Endothelial cell of umbilical vein (primary cell): ENCODE results near the gene EPYC. TPM values are rescaled to one million over a fixed set of nuclear protein-coding genes. Genes with fewer than 3 reads are reported as not detected.

ENCODE experiments used
- BruUV-seq: library from RNA; stranded (reverse); fragments of 400-500 nt; replicated peaks from 2 replicates; lab custom pipeline; 2021; lab: Mats Ljungman, UMichigan
- CTCF ChIA-PET: fragments of 300-600, 350-600 bp; sonication (Branson Sonifier 250); formaldehyde crosslinking; loops from one replicate; lab custom pipeline; 2021; ENCODE audit warnings: antibody characterized with exemption, inconsistent platforms; lab: Charles Lee
- POLR2A ChIA-PET: fragments of 300-600, 350-600 bp; sonication (Branson Sonifier 250); formaldehyde crosslinking; loops from one replicate; lab custom pipeline; 2021; ENCODE audit warnings: antibody characterized with exemption, inconsistent platforms; lab: Charles Lee
- DNase-seq: peaks from one replicate; pipeline ENCODE4 v3.0.0-alpha.2; 2011; ENCODE audit warnings: low read depth, low spot score
- FAIRE-seq: peaks from 2 replicates; lab custom pipeline; 2011; peaks lifted over from hg19 to GRCh38; lab: Jason Lieb, UNC
- H2AFZ ChIP-seq: 2 replicates; pipeline ENCODE4 v1.6.0; 2012; ENCODE audit warnings: low read depth, low read length, control low read depth, inconsistent platforms
- H3K27ac ChIP-seq: 2 replicates; pipeline ENCODE4 v1.5.1; 2011; ENCODE audit warnings: low read depth, mild to moderate bottlenecking, control low read depth, low read length, moderate library complexity; ENCODE audit not compliant: insufficient read depth
- H3K27me3 ChIP-seq, 2 experiments: 2 replicates each; pipeline versions ENCODE4 v1.6.0 to v1.6.1; 2011; ENCODE audit warnings: low read length in 2 of 2, mixed read lengths in 1 of 2; ENCODE audit not compliant: control insufficient read depth in 2 of 2, insufficient read depth in 2 of 2
- H3K36me3 ChIP-seq, 2 experiments: 2 replicates in 1 of 2; 3 replicates in 1 of 2; pipeline ENCODE4 v1.5.1; 2011; ENCODE audit warnings: low read length in 2 of 2, mild to moderate bottlenecking in 1 of 2, moderate library complexity in 1 of 2; ENCODE audit not compliant: control insufficient read depth in 2 of 2, insufficient read depth in 2 of 2; ENCODE audit errors: extremely low read depth in 1 of 2
- H3K4me1 ChIP-seq: 3 replicates; pipeline ENCODE4 v1.5.1; 2011; ENCODE audit warnings: mild to moderate bottlenecking, low read length; ENCODE audit not compliant: control insufficient read depth, insufficient read depth; ENCODE audit errors: extremely low read depth
- H3K4me2 ChIP-seq: 2 replicates; pipeline ENCODE4 v1.6.1; 2011; ENCODE audit warnings: low read length, control low read depth, mixed read lengths; ENCODE audit not compliant: insufficient read depth
- H3K4me3 ChIP-seq, 3 experiments: fragments of 200-600 bp in 1 of 3; sonication (generic), shearing (Covaris generic) in 1 of 3; replicated peaks in 1 of 3; 2 replicates each; pipeline ENCODE4 v1.5.1; 2011 to 2016; ENCODE audit warnings: control low read depth in 3 of 3, low read length in 3 of 3, mild to moderate bottlenecking in 2 of 3, inconsistent platforms in 1 of 3, low read depth in 1 of 3, moderate library complexity in 1 of 3; ENCODE audit not compliant: insufficient read depth in 1 of 3
- H3K79me2 ChIP-seq: 2 replicates; pipeline ENCODE4 v1.6.0; 2012; ENCODE audit warnings: low read length, inconsistent platforms; ENCODE audit not compliant: control insufficient read depth, insufficient read depth
- H3K9ac ChIP-seq: replicated peaks from 2 replicates; pipeline ENCODE3; 2011; ENCODE audit warnings: low read length, control low read depth; ENCODE audit not compliant: insufficient read depth; ENCODE audit errors: extremely low read depth
- H3K9me1 ChIP-seq: replicated peaks from 3 replicates; pipeline ENCODE4 v1.6.0; 2011; ENCODE audit warnings: mild to moderate bottlenecking, low read length; ENCODE audit not compliant: control insufficient read depth, insufficient read depth; ENCODE audit errors: extremely low read depth
- H3K9me3 ChIP-seq: replicated peaks from 2 replicates; pipeline ENCODE4 v1.5.1; 2012; ENCODE audit warnings: low read length, inconsistent platforms; ENCODE audit not compliant: control insufficient read depth, insufficient read depth
- H4K20me1 ChIP-seq: replicated peaks from 2 replicates; pipeline ENCODE3; 2011; ENCODE audit warnings: mild to moderate bottlenecking, low read length; ENCODE audit not compliant: control insufficient read depth, insufficient read depth; ENCODE audit errors: extremely low read depth
- CTCF ChIP-seq, 2 donors: IDR thresholded peaks; 1 replicate in 1 of 2; 2 replicates in 1 of 2; pipeline ENCODE4 v1.5.1; 2011; ENCODE audit warnings: low read length in 2 of 2, mild to moderate bottlenecking in 2 of 2, moderate library complexity in 2 of 2, control low read depth in 1 of 2, inconsistent platforms in 1 of 2, low read depth in 1 of 2; ENCODE audit not compliant: insufficient read depth in 1 of 2; ENCODE audit errors: extremely low read depth in 1 of 2
- EZH2 ChIP-seq: IDR thresholded peaks from 2 replicates; pipeline ENCODE4 v1.6.1; 2012; ENCODE audit warnings: borderline replicate concordance, low read depth, mild to moderate bottlenecking, moderate library complexity, low read length, inconsistent platforms; ENCODE audit not compliant: severe bottlenecking
- FOS ChIP-seq: IDR thresholded peaks from 2 replicates; pipeline ENCODE4 v1.6.1; 2011; ENCODE audit warnings: mild to moderate bottlenecking, low read length, moderate library complexity, borderline replicate concordance; ENCODE audit not compliant: insufficient read depth
- GATA2 ChIP-seq: IDR thresholded peaks from 2 replicates; pipeline ENCODE4 v1.7.0; 2011; ENCODE audit warnings: low read depth, mild to moderate bottlenecking, moderate library complexity, mixed read lengths, low read length; ENCODE audit not compliant: insufficient read length, insufficient read depth
- JUN ChIP-seq: IDR thresholded peaks from 2 replicates; pipeline ENCODE4 v1.6.1; 2011; ENCODE audit warnings: borderline replicate concordance, low read depth; ENCODE audit not compliant: insufficient read length, insufficient read depth
- MAX ChIP-seq: IDR thresholded peaks from 2 replicates; pipeline ENCODE4 v1.6.1; 2011; ENCODE audit not compliant: insufficient read depth, insufficient read length
- MYC ChIP-seq: IDR thresholded peaks from one replicate; pipeline ENCODE4 v1.6.1; 2011; ENCODE audit warnings: mild to moderate bottlenecking, low read depth, low read length
- POLR2A ChIP-seq: IDR thresholded peaks from 2 replicates; pipeline ENCODE4 v1.6.1; 2012; ENCODE audit warnings: low read depth, mild to moderate bottlenecking, control low read depth, low read length
- POLR2AphosphoS5 ChIP-seq: IDR thresholded peaks from 2 replicates; pipeline ENCODE4 v1.6.1; 2012; ENCODE audit warnings: low read depth, mild to moderate bottlenecking, control low read depth, low read length, moderate library complexity; ENCODE audit not compliant: insufficient read depth
- dilution Hi-C: fragments of 300-500 bp; cut with MboI; formaldehyde crosslinking; loops from one replicate; pipeline ENCODE4 v1.15.0; 2019; ENCODE audit warnings: low sequenced_read_pairs; ENCODE audit not compliant: extremely low pct_ligation_motif_present
- intact Hi-C: fragments of 100-400 bp; cut with micrococcal nuclease; formaldehyde crosslinking; loops from one replicate; pipeline ENCODE4 v1.10.0; 2022
- polyA plus RNA-seq, 4 experiments: library from polyadenylated mRNA; depleted of rRNA in 3 of 4; stranded (reverse) in 3 of 4; unstranded in 1 of 4; fragments of >200 nt; gene quantifications; 2 replicates each; pipeline versions ENCODE4 v1.2.1 to v1.2.3, GENCODE V29; 2011 to 2012; ENCODE audit warnings: missing spikeins in 1 of 4
- total RNA-seq: library from RNA; stranded (reverse); gene quantifications from 2 replicates; pipeline ENCODE4 v1.2.3, GENCODE V29; 2021

EPYC gene
- total and polyA plus RNA-seq, 2 donors (not counting 3 experiments of a cell fraction or from before 2014, with no cell fraction given), result not detected

- Histone ChIP-seq H3K9me3 (no peaks in the 10 kb centered on the region), H3K27ac (no peak overlapping the region), H3K36me3 (no peaks in the 10 kb centered on the region), H3K9me1 (peaks cover 2% of the 10 kb centered on the region), H3K4me1 (peaks cover under 1% of the 10 kb centered on the region), H2AFZ (no peak overlapping the region), H3K27me3 (no peaks in the 10 kb centered on the region), H4K20me1 (no peaks in the 10 kb centered on the region), H3K4me3 (no peak overlapping the region), H3K79me2 (no peaks in the 10 kb centered on the region), H3K9ac (no peak overlapping the region), H3K4me2 (no peak overlapping the region)
- DNase-seq, result no peak
- ChIA-PET POLR2A (no interaction called here), CTCF (no interaction called here)
- TF ChIP-seq GATA2 (no peak), FOS (no peak), JUN (no peak), EZH2 (no peak), POLR2A (no peak), CTCF (IDR thresholded peaks at IDR 0.05; ENCODE audit: extremely low read depth in 1 of 2, insufficient read depth in 1 of 2, low read depth in 1 of 2, low read length in 2 of 2) (no peak)
- dilution Hi-C loops, result no loop called here
- intact Hi-C loops, result no loop called here
- FAIRE-seq, result peak; percentile 61
- no TSS peak for BruUV-seq
These were observed 88.3 kb downstream of the EPYC start for GRCh38 chr12:90916516-90916915.

- H3K4me1 ChIP-seq, result no peaks in the 10 kb centered on the region
- H3K79me2 ChIP-seq, result no peaks in the 10 kb centered on the region
- no peak overlapping the region for H2AFZ ChIP-seq
- H3K36me3 ChIP-seq, result no peaks in the 10 kb centered on the region
- intact Hi-C loops, result no loop called here
- CTCF ChIA-PET, result no interaction called here
- no TSS peak for BruUV-seq
- H3K27ac ChIP-seq, result no peak overlapping the region
- no peaks in the 10 kb centered on the region for H3K27me3 ChIP-seq
- H3K9me3 ChIP-seq, result no peaks in the 10 kb centered on the region
- TF ChIP-seq MYC, result no peak
- no peak for TF ChIP-seq POLR2A
- TF ChIP-seq POLR2AphosphoS5, result no peak
- TF ChIP-seq CTCF (IDR thresholded peaks at IDR 0.05; ENCODE audit: extremely low read depth in 1 of 2, insufficient read depth in 1 of 2, low read depth in 1 of 2, low read length in 2 of 2), result no peak
- TF ChIP-seq GATA2, result no peak
- no peak for TF ChIP-seq EZH2
- TF ChIP-seq JUN, result no peak
- no peak for TF ChIP-seq FOS
- no peak for TF ChIP-seq MAX
- H3K9me1 ChIP-seq, result peaks cover 2% of the 10 kb centered on the region
- H3K4me2 ChIP-seq, result no peak overlapping the region
- H3K9ac ChIP-seq, result no peak overlapping the region
- dilution Hi-C loops, result no loop called here
- no peak for DNase-seq
- H3K4me3 ChIP-seq, result no peak overlapping the region
- POLR2A ChIA-PET, result no interaction called here
- no peak for FAIRE-seq
- no peaks in the 10 kb centered on the region for H4K20me1 ChIP-seq
These were observed 89.4 kb downstream of the EPYC start for GRCh38 chr12:90915353-90915752.
